HG02885 (cell line): ENCODE results near the gene STUB1.

Source experiments
- ATAC-seq: cut with Tn5 transposase; IDR thresholded peaks from one replicate; pipeline ENCODE4 v1.9.1; 2021; ENCODE audit warnings: mild to moderate bottlenecking; ENCODE audit not compliant: unreplicated experiment, poor library complexity

Gene STUB1

GRCh38 chr16:721765-722540 lies 41.7 kb downstream of the STUB1 start:
- ATAC-seq: no peak

- ATAC-seq: no peak
These were observed 42.8 kb downstream of the STUB1 start for GRCh38 chr16:722835-723633.

- no peak for ATAC-seq
These were observed 43.5 kb downstream of the STUB1 start for GRCh38 chr16:723695-724094.

GRCh38 chr16:724188-725040 lies 44.2 kb downstream of the STUB1 start:
- ATAC-seq: no peak

GRCh38 chr16:725041-725376 lies 44.8 kb downstream of the STUB1 start:
- no peak for ATAC-seq

- no peak for ATAC-seq
These were observed 45.4 kb downstream of the STUB1 start for GRCh38 chr16:725463-726187.

- ATAC-seq: no peak
These were observed 45.9 kb downstream of the STUB1 start for GRCh38 chr16:726188-726437.

GRCh38 chr16:726438-727290 lies 46.5 kb downstream of the STUB1 start, which contains the start of the genes CCDC78 and HAGHL:
Gene CCDC78 (minus strand): TSS chr16:726443. CDS start chr16:726367, 76 bp downstream.
Gene HAGHL (plus strand): TSS chr16:727106. CDS start chr16:727510, 404 bp downstream.
- peak; percentile 42 for ATAC-seq

GRCh38 chr16:727291-727977 lies 47.2 kb downstream of the STUB1 start:
- ATAC-seq: peak; percentile 12

GRCh38 chr16:728131-728889 lies 48.1 kb downstream of the STUB1 start:
- ATAC-seq: peak; percentile 44

- no peak for ATAC-seq
These were observed 48.9 kb downstream of the STUB1 start for GRCh38 chr16:728890-729744.

GRCh38 chr16:729768-730665 lies 49.8 kb downstream of the STUB1 start:
- no peak for ATAC-seq

- no peak for ATAC-seq
These were observed 50.7 kb downstream of the STUB1 start for GRCh38 chr16:730666-731509.

- no peak for ATAC-seq
These were observed 52.1 kb downstream of the STUB1 start for GRCh38 chr16:732332-732731.
